Measurements from ENCODE around the gene PRKAR2B. TPM values are rescaled to one million over a fixed set of nuclear protein-coding genes. Genes with fewer than 3 reads are reported as not detected.

PRKAR2B gene
- total and polyA plus RNA-seq, 12 donors = 30.4 to 212 (median 82.9) TPM

- Histone ChIP-seq H3K9me3 (replicated peaks in 1 of 3) (no peaks in the 10 kb centered on the region), H3K4me1 (replicated peaks in 1 of 2) (peaks cover 0 to 4% of the 10 kb centered on the region in 2 donors), H3K4me3 (no peak overlapping the region), H3K27me3 (no peaks in the 10 kb centered on the region), H3K27ac (no peak overlapping the region), H3K36me3 (replicated peaks in 1 of 2) (no peaks in the 10 kb centered on the region)
- TF ChIP-seq CTCF (IDR thresholded peaks at IDR 0.05) = no peak
- TF ChIP-seq POLR2A (IDR thresholded peaks at IDR 0.05) = no peak
- 78 to 88% (median 85%) methylated on average over 2 of the region's 2 CpGs for WGBS, 4 donors
- intact Hi-C loops (cut with DNase I) = no loop called here
- no peak for DNase-seq
These were observed 45.5 kb upstream of the PRKAR2B start for GRCh38 chr7:106999023-106999422.

DNA sequence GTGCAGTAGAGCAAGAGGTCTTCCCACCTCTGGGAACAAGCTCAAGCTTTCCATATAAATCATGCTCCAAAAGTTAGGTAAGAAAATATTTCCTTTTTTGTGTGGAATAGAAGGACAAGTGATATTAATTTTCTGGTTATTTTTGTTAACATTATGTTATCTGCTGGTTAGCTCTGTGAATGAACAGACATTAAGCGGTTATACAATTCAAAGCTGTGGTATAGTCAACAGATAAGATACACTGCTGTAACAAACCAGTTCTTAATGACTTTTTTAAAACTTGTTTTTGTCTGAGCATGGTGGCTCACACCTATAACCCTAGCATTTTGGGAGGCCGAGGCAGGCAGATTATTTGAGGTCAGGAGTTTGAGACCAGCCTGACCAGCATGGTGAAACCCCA is 43.0 kb upstream of the PRKAR2B start:
- intact Hi-C loops (cut with DNase I) = no loop called here
- WGBS, 4 donors = 85 to 98% (median 94%) methylated on average over 2 of the region's 2 CpGs

GRCh38 chr7:107002126-107002525 is 42.4 kb upstream of the PRKAR2B start:
- no peak overlapping the region for H3K4me3 ChIP-seq
- TF ChIP-seq POLR2A (IDR thresholded peaks at IDR 0.05) (no peak), CTCF (IDR thresholded peaks at IDR 0.05) (no peak)
- no peaks in the 10 kb centered on the region for H3K27me3 ChIP-seq
- no peak overlapping the region for H3K27ac ChIP-seq
- no peaks in the 10 kb centered on the region for H3K36me3 ChIP-seq (replicated peaks in 1 of 2)
- 83 to 90% (median 88%) methylated on average over 4 of the region's 4 CpGs for WGBS, 4 donors
- no peak for DNase-seq
- H3K9me3 ChIP-seq (replicated peaks in 1 of 3) = no peaks in the 10 kb centered on the region
- intact Hi-C loops (cut with DNase I) = no loop called here
- H3K4me1 ChIP-seq (replicated peaks in 1 of 2) = peaks cover 0 to 4% of the 10 kb centered on the region in 2 donors

More for the DNA sequence above, 43.0 kb upstream of the PRKAR2B start:
- no peak overlapping the region for H3K27ac ChIP-seq
- no peaks in the 10 kb centered on the region for H3K36me3 ChIP-seq (replicated peaks in 1 of 2)
- no peak for TF ChIP-seq POLR2A (IDR thresholded peaks at IDR 0.05)
- TF ChIP-seq CTCF (IDR thresholded peaks at IDR 0.05) = no peak
- H3K9me3 ChIP-seq (replicated peaks in 1 of 3) = no peaks in the 10 kb centered on the region
- H3K4me3 ChIP-seq = no peak overlapping the region
- DNase-seq = no peak
- no peaks in the 10 kb centered on the region for H3K27me3 ChIP-seq
- H3K4me1 ChIP-seq (replicated peaks in 1 of 2) = peaks cover 0 to 4% of the 10 kb centered on the region in 2 donors

- Histone ChIP-seq H3K27me3 (no peaks in the 10 kb centered on the region), H3K4me3 (no peak overlapping the region), H3K27ac (no peak overlapping the region), H3K9me3 (replicated peaks in 1 of 3) (no peaks in the 10 kb centered on the region), H3K4me1 (replicated peaks in 1 of 2) (peaks cover 0 to 2% of the 10 kb centered on the region in 2 donors), H3K36me3 (replicated peaks in 1 of 2) (no peaks in the 10 kb centered on the region)
- intact Hi-C loops (cut with DNase I) = no loop called here
- 69 to 82% (median 74%) methylated on average over 3 of the region's 3 CpGs for WGBS, 4 donors
- TF ChIP-seq CTCF (IDR thresholded peaks at IDR 0.05) = no peak
- TF ChIP-seq POLR2A (IDR thresholded peaks at IDR 0.05) = no peak
- DNase-seq = no peak
These were observed 41.9 kb upstream of the PRKAR2B start for GRCh38 chr7:107002529-107002998.
